HEK293 (cell line): ENCODE data around the gene CNIH1.

ENCODE experiments used
- KLF10 ChIP-seq: fragments of 450-650 bp; IDR thresholded peaks from 2 replicates; pipeline ENCODE4 v1.5.1; 2018; ENCODE audit warnings: missing biosample characterization, mild to moderate bottlenecking, missing genetic modification characterization
- ZBTB7A ChIP-seq: fragments of 450-650 bp; formaldehyde crosslinking; IDR thresholded peaks from 2 replicates; pipeline ENCODE4 v1.5.1; 2016; ENCODE audit warnings: low read depth, missing biosample characterization, missing genetic modification characterization
- ZNF239 ChIP-seq: fragments of 450-650 bp; formaldehyde crosslinking; IDR thresholded peaks from 2 replicates; pipeline ENCODE4 v1.5.1; 2016; ENCODE audit warnings: missing biosample characterization, missing genetic modification characterization
- ZNF558 ChIP-seq: fragments of 450-650 bp; formaldehyde crosslinking; IDR thresholded peaks from 2 replicates; pipeline ENCODE4 v1.5.1; 2016; ENCODE audit warnings: missing biosample characterization, missing genetic modification characterization
- TF ChIP-seq, protein P1 (sequence below): fragments of 450-650 bp; IDR thresholded peaks from 2 replicates; pipeline ENCODE4 v1.5.1; 2018; ENCODE audit warnings: missing biosample characterization, mild to moderate bottlenecking, missing genetic modification characterization
- TF ChIP-seq, protein P2 (sequence below): fragments of 450-650 bp; formaldehyde crosslinking; IDR thresholded peaks from 2 replicates; pipeline ENCODE4 v1.5.1; 2016; ENCODE audit warnings: missing biosample characterization, missing genetic modification characterization
- TF ChIP-seq, protein P3 (sequence below): fragments of 450-650 bp; IDR thresholded peaks from 2 replicates; pipeline ENCODE4 v1.5.1; 2018; ENCODE audit warnings: missing biosample characterization, missing genetic modification characterization
- TF ChIP-seq, protein P4 (sequence below): fragments of 450-650 bp; formaldehyde crosslinking; IDR thresholded peaks from 2 replicates; pipeline ENCODE4 v1.5.1; 2016; ENCODE audit warnings: missing biosample characterization, missing genetic modification characterization
- TF ChIP-seq, protein P5 (sequence below): fragments of 450-650 bp; formaldehyde crosslinking; IDR thresholded peaks from 2 replicates; pipeline ENCODE4 v1.5.1; 2016; ENCODE audit warnings: missing biosample characterization, missing genetic modification characterization, low read depth

DNA sequence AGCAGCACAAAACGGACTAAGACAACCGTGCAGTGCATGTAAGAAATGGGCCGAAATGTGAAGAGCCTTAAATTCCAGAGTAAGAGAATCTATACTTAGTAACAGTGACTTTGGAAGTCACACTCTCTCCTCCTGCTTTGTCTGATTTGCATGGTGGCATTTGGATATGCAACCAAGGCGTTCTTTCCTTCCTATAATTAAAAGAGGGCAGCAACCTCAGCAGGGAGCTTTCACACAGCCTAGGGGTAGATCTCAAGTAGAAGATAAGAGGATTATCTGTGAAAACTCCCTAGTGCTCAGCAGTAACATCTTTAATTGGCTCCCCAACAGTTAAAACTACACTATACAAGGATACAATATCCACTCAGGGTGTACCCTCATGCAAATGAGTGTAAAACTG, 31.1 kb upstream of the CNIH1 start:
- no peak for TF ChIP-seq ZBTB7A (tag by site-specific recombination)
- TF ChIP-seq, protein P1, sequence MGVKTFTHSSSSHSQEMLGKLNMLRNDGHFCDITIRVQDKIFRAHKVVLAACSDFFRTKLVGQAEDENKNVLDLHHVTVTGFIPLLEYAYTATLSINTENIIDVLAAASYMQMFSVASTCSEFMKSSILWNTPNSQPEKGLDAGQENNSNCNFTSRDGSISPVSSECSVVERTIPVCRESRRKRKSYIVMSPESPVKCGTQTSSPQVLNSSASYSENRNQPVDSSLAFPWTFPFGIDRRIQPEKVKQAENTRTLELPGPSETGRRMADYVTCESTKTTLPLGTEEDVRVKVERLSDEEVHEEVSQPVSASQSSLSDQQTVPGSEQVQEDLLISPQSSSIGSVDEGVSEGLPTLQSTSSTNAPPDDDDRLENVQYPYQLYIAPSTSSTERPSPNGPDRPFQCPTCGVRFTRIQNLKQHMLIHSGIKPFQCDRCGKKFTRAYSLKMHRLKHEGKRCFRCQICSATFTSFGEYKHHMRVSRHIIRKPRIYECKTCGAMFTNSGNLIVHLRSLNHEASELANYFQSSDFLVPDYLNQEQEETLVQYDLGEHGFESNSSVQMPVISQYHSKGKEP (tag by site-specific recombination): no peak
- TF ChIP-seq KLF10 (tag by site-specific recombination): no peak
- TF ChIP-seq ZNF558 (tag by site-specific recombination): no peak
- TF ChIP-seq, protein P2, sequence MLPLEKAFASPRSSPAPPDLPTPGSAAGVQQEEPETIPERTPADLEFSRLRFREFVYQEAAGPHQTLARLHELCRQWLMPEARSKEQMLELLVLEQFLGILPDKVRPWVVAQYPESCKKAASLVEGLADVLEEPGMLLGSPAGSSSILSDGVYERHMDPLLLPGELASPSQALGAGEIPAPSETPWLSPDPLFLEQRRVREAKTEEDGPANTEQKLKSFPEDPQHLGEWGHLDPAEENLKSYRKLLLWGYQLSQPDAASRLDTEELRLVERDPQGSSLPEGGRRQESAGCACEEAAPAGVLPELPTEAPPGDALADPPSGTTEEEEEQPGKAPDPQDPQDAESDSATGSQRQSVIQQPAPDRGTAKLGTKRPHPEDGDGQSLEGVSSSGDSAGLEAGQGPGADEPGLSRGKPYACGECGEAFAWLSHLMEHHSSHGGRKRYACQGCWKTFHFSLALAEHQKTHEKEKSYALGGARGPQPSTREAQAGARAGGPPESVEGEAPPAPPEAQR (tag by site-specific recombination): no peak
- TF ChIP-seq, protein P3, sequence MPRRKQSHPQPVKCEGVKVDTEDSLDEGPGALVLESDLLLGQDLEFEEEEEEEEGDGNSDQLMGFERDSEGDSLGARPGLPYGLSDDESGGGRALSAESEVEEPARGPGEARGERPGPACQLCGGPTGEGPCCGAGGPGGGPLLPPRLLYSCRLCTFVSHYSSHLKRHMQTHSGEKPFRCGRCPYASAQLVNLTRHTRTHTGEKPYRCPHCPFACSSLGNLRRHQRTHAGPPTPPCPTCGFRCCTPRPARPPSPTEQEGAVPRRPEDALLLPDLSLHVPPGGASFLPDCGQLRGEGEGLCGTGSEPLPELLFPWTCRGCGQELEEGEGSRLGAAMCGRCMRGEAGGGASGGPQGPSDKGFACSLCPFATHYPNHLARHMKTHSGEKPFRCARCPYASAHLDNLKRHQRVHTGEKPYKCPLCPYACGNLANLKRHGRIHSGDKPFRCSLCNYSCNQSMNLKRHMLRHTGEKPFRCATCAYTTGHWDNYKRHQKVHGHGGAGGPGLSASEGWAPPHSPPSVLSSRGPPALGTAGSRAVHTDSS (tag by site-specific recombination): no peak
- TF ChIP-seq, protein P4, sequence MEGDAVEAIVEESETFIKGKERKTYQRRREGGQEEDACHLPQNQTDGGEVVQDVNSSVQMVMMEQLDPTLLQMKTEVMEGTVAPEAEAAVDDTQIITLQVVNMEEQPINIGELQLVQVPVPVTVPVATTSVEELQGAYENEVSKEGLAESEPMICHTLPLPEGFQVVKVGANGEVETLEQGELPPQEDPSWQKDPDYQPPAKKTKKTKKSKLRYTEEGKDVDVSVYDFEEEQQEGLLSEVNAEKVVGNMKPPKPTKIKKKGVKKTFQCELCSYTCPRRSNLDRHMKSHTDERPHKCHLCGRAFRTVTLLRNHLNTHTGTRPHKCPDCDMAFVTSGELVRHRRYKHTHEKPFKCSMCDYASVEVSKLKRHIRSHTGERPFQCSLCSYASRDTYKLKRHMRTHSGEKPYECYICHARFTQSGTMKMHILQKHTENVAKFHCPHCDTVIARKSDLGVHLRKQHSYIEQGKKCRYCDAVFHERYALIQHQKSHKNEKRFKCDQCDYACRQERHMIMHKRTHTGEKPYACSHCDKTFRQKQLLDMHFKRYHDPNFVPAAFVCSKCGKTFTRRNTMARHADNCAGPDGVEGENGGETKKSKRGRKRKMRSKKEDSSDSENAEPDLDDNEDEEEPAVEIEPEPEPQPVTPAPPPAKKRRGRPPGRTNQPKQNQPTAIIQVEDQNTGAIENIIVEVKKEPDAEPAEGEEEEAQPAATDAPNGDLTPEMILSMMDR: no peak
- TF ChIP-seq, protein P5, sequence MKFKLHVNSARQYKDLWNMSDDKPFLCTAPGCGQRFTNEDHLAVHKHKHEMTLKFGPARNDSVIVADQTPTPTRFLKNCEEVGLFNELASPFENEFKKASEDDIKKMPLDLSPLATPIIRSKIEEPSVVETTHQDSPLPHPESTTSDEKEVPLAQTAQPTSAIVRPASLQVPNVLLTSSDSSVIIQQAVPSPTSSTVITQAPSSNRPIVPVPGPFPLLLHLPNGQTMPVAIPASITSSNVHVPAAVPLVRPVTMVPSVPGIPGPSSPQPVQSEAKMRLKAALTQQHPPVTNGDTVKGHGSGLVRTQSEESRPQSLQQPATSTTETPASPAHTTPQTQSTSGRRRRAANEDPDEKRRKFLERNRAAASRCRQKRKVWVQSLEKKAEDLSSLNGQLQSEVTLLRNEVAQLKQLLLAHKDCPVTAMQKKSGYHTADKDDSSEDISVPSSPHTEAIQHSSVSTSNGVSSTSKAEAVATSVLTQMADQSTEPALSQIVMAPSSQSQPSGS: no peak
- TF ChIP-seq ZNF239 (tag by site-specific recombination): no peak
